Neural cell (in vitro differentiated cells): ENCODE results near the gene AP3B1. TPM values are rescaled to one million over a fixed set of nuclear protein-coding genes. Genes with fewer than 3 reads are reported as not detected.

Experiments used
- H2AFZ ChIP-seq: fragments of 200-600, 300-800 bp; sonication (generic), shearing (Covaris generic); 2 replicates; pipeline ENCODE4 v1.6.0; 2014; ENCODE audit warnings: low read depth, mild to moderate bottlenecking, antibody characterized with exemption, low read length, moderate library complexity
- H3F3A ChIP-seq: fragments of 200-600 bp; shearing (Covaris generic); 2 replicates; pipeline ENCODE4 v1.6.1; 2016; ENCODE audit warnings: mild to moderate bottlenecking, moderate library complexity, mixed read lengths, antibody characterized with exemption, low read length; ENCODE audit not compliant: insufficient read depth, poor library complexity, severe bottlenecking
- H3K27ac ChIP-seq: fragments of 200-600, 300-800 bp; sonication (generic), shearing (Covaris generic); 2 replicates; pipeline ENCODE4 v1.5.1; 2014; ENCODE audit warnings: mild to moderate bottlenecking, low read length, moderate library complexity
- H3K27me3 ChIP-seq: fragments of 300-800, 200-600 bp; sonication (generic), shearing (Covaris generic); 2 replicates; pipeline ENCODE4 v1.6.0; 2014; ENCODE audit warnings: mild to moderate bottlenecking, low read depth, low read length, moderate library complexity; ENCODE audit not compliant: insufficient read depth
- H3K36me3 ChIP-seq: fragments of 300-800, 200-600 bp; sonication (generic), shearing (Covaris generic); 2 replicates; pipeline ENCODE4 v1.5.1; 2014; ENCODE audit warnings: mild to moderate bottlenecking, antibody characterized with exemption, low read length, moderate library complexity; ENCODE audit not compliant: insufficient read depth
- H3K4me2 ChIP-seq: fragments of 300-800, 200-600 bp; sonication (generic), shearing (Covaris generic); 2 replicates; pipeline ENCODE4 v1.6.0; 2014; ENCODE audit warnings: mild to moderate bottlenecking, low read length
- H3K4me3 ChIP-seq: fragments of 300-800, 200-600 bp; sonication (generic), shearing (Covaris generic); 2 replicates; pipeline ENCODE4 v1.5.1; 2014; ENCODE audit warnings: mild to moderate bottlenecking, low read length, moderate library complexity
- H3K79me2 ChIP-seq: fragments of 200-600 bp; shearing (Covaris generic); replicated peaks from 2 replicates; pipeline ENCODE4 v1.6.0; 2014; ENCODE audit warnings: mild to moderate bottlenecking, low read length, moderate library complexity; ENCODE audit not compliant: insufficient read depth
- H3K9ac ChIP-seq: fragments of 300-800, 200-600 bp; sonication (generic), shearing (Covaris generic); 2 replicates; pipeline ENCODE4 v1.6.1; 2016; ENCODE audit warnings: mild to moderate bottlenecking, low read length, mixed read lengths
- H3K9me2 ChIP-seq: fragments of 200-600 bp; shearing (Covaris generic); 2 replicates; pipeline ENCODE4 v1.6.1; 2016; ENCODE audit warnings: mild to moderate bottlenecking, low read length, mixed read lengths; ENCODE audit not compliant: insufficient read depth
- H3K9me3 ChIP-seq: fragments of 200-600, 300-800 bp; sonication (generic), shearing (Covaris generic); 2 replicates; pipeline ENCODE4 v1.6.1; 2016; ENCODE audit warnings: mild to moderate bottlenecking, mixed run types, low read length, moderate library complexity, mixed read lengths
- H4K20me1 ChIP-seq: fragments of 200-600 bp; shearing (Covaris generic); 2 replicates; pipeline ENCODE4 v1.6.1; 2016; ENCODE audit warnings: mild to moderate bottlenecking, mixed run types; ENCODE audit not compliant: insufficient read depth
- EP300 ChIP-seq: fragments of 450-650 bp; conservative IDR thresholded peaks from 2 replicates; pipeline ENCODE4 v1.6.1; 2014; ENCODE audit warnings: antibody characterized with exemption, mild to moderate bottlenecking, moderate library complexity; ENCODE audit not compliant: poor library complexity, severe bottlenecking
- EZH2 ChIP-seq: fragments of 200-600, 300-800 bp; shearing (Covaris generic), sonication (generic); IDR thresholded peaks from 2 replicates; pipeline ENCODE4 v1.6.1; 2014; ENCODE audit warnings: antibody characterized with exemption, low read length, borderline replicate concordance, mild to moderate bottlenecking; ENCODE audit not compliant: insufficient read depth, poor library complexity, severe bottlenecking
- MXI1 ChIP-seq: fragments of 450-650 bp; conservative IDR thresholded peaks from 2 replicates; pipeline ENCODE4 v1.6.1; 2014; ENCODE audit warnings: antibody characterized with exemption, mild to moderate bottlenecking; ENCODE audit not compliant: poor library complexity, severe bottlenecking
- POLR2AphosphoS5 ChIP-seq: IDR thresholded peaks from 2 replicates; pipeline ENCODE4 v1.6.1; 2012
- RAD21 ChIP-seq: fragments of 450-650 bp; conservative IDR thresholded peaks from 2 replicates; pipeline ENCODE4 v1.6.1; 2014; ENCODE audit warnings: antibody characterized with exemption, mild to moderate bottlenecking, moderate library complexity
- SMC3 ChIP-seq: fragments of 450-650 bp; conservative IDR thresholded peaks from 2 replicates; pipeline ENCODE4 v1.6.1; 2014; ENCODE audit warnings: antibody characterized with exemption, mild to moderate bottlenecking, moderate library complexity; ENCODE audit not compliant: poor library complexity
- TAF1 ChIP-seq: IDR thresholded peaks from 2 replicates; pipeline ENCODE4 v1.6.1; 2012; ENCODE audit warnings: low read depth
- polyA plus RNA-seq: library from polyadenylated mRNA; depleted of rRNA; stranded (reverse); fragments of >200 nt; gene quantifications from 2 replicates; pipeline ENCODE4 v1.2.3, GENCODE V29; 2014
- TF ChIP-seq, protein P1 (sequence below): fragments of 450-650 bp; IDR thresholded peaks from 2 replicates; pipeline ENCODE4 v1.5.1; 2014; ENCODE audit warnings: antibody characterized with exemption, mild to moderate bottlenecking, moderate library complexity; ENCODE audit not compliant: poor library complexity, severe bottlenecking
- TF ChIP-seq, protein P2 (sequence below): IDR thresholded peaks from 2 replicates; pipeline ENCODE4 v1.6.1; 2012; ENCODE audit warnings: borderline replicate concordance

The AP3B1 gene
- polyA plus RNA-seq, 1 donor from 2014 or later: 8.5 TPM

DNA sequence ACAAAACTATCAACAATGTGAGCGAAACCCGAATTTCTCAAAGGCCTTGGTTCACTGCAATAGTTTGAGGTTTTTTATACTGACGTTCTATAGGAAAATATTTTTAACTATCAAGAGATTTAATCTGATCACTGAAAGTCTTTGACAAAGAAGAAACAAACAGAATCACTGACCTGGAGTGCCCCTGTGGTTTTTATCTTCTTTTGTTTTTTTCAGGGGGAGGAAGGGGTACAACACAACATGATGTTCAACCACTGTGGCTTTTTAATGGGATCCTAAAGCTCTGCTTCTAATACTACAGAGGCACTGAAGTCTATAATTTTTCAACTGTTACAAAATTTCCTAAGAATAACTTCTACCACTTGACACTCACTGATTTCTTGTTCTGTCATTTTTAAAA lies 185.9 kb downstream of the AP3B1 start:
- Histone ChIP-seq H4K20me1 (no peaks in the 10 kb centered on the region), H3K9me2 (no peaks in the 10 kb centered on the region), H3K36me3 (no peaks in the 10 kb centered on the region), H3K79me2 (no peaks in the 10 kb centered on the region), H3K27me3 (no peaks in the 10 kb centered on the region), H3F3A (no peaks in the 10 kb centered on the region), H3K9ac (no peak overlapping the region), H3K27ac (no peak overlapping the region), H3K4me3 (no peak overlapping the region), H2AFZ (no peak overlapping the region), H3K4me2 (no peak overlapping the region), H3K9me3 (no peaks in the 10 kb centered on the region)
- TF ChIP-seq EP300: no peak
- TF ChIP-seq, protein P1, sequence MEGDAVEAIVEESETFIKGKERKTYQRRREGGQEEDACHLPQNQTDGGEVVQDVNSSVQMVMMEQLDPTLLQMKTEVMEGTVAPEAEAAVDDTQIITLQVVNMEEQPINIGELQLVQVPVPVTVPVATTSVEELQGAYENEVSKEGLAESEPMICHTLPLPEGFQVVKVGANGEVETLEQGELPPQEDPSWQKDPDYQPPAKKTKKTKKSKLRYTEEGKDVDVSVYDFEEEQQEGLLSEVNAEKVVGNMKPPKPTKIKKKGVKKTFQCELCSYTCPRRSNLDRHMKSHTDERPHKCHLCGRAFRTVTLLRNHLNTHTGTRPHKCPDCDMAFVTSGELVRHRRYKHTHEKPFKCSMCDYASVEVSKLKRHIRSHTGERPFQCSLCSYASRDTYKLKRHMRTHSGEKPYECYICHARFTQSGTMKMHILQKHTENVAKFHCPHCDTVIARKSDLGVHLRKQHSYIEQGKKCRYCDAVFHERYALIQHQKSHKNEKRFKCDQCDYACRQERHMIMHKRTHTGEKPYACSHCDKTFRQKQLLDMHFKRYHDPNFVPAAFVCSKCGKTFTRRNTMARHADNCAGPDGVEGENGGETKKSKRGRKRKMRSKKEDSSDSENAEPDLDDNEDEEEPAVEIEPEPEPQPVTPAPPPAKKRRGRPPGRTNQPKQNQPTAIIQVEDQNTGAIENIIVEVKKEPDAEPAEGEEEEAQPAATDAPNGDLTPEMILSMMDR: no peak
- no peak for TF ChIP-seq POLR2AphosphoS5
- TF ChIP-seq TAF1: no peak
- TF ChIP-seq EZH2: no peak
- no peak for TF ChIP-seq RAD21
- TF ChIP-seq, protein P2, sequence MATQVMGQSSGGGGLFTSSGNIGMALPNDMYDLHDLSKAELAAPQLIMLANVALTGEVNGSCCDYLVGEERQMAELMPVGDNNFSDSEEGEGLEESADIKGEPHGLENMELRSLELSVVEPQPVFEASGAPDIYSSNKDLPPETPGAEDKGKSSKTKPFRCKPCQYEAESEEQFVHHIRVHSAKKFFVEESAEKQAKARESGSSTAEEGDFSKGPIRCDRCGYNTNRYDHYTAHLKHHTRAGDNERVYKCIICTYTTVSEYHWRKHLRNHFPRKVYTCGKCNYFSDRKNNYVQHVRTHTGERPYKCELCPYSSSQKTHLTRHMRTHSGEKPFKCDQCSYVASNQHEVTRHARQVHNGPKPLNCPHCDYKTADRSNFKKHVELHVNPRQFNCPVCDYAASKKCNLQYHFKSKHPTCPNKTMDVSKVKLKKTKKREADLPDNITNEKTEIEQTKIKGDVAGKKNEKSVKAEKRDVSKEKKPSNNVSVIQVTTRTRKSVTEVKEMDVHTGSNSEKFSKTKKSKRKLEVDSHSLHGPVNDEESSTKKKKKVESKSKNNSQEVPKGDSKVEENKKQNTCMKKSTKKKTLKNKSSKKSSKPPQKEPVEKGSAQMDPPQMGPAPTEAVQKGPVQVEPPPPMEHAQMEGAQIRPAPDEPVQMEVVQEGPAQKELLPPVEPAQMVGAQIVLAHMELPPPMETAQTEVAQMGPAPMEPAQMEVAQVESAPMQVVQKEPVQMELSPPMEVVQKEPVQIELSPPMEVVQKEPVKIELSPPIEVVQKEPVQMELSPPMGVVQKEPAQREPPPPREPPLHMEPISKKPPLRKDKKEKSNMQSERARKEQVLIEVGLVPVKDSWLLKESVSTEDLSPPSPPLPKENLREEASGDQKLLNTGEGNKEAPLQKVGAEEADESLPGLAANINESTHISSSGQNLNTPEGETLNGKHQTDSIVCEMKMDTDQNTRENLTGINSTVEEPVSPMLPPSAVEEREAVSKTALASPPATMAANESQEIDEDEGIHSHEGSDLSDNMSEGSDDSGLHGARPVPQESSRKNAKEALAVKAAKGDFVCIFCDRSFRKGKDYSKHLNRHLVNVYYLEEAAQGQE: no peak
- TF ChIP-seq MXI1: no peak
- TF ChIP-seq SMC3: no peak

DNA sequence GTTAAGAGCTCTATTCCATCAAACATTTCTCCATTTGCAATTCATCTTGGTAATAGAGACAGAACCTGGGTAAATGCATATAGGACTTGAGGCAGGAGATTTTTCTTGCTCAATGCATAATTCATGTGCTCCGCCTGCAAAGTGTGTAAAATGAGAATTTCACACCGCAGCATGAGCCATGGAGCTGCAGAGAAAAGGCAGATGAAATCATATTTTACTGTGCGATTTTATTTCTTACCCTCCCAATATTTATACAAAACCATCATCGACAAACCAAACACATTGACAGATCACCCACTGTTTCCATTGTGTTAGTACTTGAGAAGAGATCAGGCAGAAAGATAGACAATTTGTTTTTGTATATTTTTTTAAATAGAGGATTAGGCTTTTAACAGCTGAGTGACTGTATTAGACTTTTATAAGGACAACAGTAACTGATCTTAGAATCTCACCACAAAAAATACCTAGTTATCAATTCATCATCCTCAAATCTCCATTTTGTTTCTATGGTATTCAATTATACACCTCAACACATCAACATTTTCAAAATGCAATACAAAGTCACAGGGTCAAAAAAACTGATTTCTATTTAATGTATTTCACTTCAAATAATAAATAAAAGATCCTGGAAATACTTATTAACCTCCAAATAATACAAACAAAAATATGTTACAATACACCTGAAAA lies 191.1 kb downstream of the AP3B1 start:
- Histone ChIP-seq H3K27ac (no peak overlapping the region), H3F3A (no peaks in the 10 kb centered on the region), H3K27me3 (no peaks in the 10 kb centered on the region), H2AFZ (no peak overlapping the region), H3K79me2 (no peaks in the 10 kb centered on the region), H3K36me3 (no peaks in the 10 kb centered on the region), H3K9ac (no peak overlapping the region), H3K9me3 (no peaks in the 10 kb centered on the region), H4K20me1 (no peaks in the 10 kb centered on the region), H3K9me2 (no peaks in the 10 kb centered on the region), H3K4me2 (peak overlapping the region; percentile 1), H3K4me3 (peak overlapping the region; percentile 0)
- TF ChIP-seq POLR2AphosphoS5 (peak; percentile 25), TAF1 (no peak), MXI1 (no peak)
- TF ChIP-seq, protein P2: no peak
